ENCODE measurements around the gene ZCCHC18. TPM values are rescaled to one million over a fixed set of nuclear protein-coding genes. Genes with fewer than 3 reads are reported as not detected.
"Not testable (repeated sequence)": the region's sequence is repeated elsewhere in the genome, so short reads cannot be mapped to it uniquely, and the experiment has no call there.

Gene ZCCHC18
- total RNA-seq (2014; rRNA removed; shearing (Covaris generic)), result 0.60 TPM in 1 of 2 replicates, not detected in the other

- peak; percentile 5 for DNase-seq (ENCODE audit: low spot score)
Observed at GRCh38 chrX:104112326-104112951, at the start of gene ZCCHC18. TSS of gene ZCCHC18 (plus strand) at chrX:104112523. CDS start at chrX:104114112, 1,589 bp downstream.

- DNase-seq (ENCODE audit: low spot score), result not testable (repeated sequence)
Observed at GRCh38 chrX:104062636-104063035, 49.7 kb upstream of the ZCCHC18 start.

- not testable (repeated sequence) for DNase-seq (ENCODE audit: low spot score)
Observed at GRCh38 chrX:104075778-104076445, 36.4 kb upstream of the ZCCHC18 start, which contains the start of gene TMSB15C. TSS of gene TMSB15C (minus strand) at chrX:104076236.

GRCh38 chrX:104077854-104078253 is 34.5 kb upstream of the ZCCHC18 start:
- DNase-seq (ENCODE audit: low spot score), result not testable (repeated sequence)

- no peak for DNase-seq (ENCODE audit: low spot score)
Observed at GRCh38 chrX:104084063-104084462, 28.3 kb upstream of the ZCCHC18 start.

- DNase-seq (ENCODE audit: low spot score), result no peak
Observed at GRCh38 chrX:104084534-104085277, 27.6 kb upstream of the ZCCHC18 start.

GRCh38 chrX:104085477-104085876 is 26.8 kb upstream of the ZCCHC18 start:
- DNase-seq (ENCODE audit: low spot score), result no peak

GRCh38 chrX:104085919-104086318 is 26.4 kb upstream of the ZCCHC18 start:
- DNase-seq (ENCODE audit: low spot score), result no peak

- DNase-seq (ENCODE audit: low spot score), result peak; percentile 29
Observed at GRCh38 chrX:104098151-104098808, 14.0 kb upstream of the ZCCHC18 start.

- no peak for DNase-seq (ENCODE audit: low spot score)
Observed at GRCh38 chrX:104098919-104099318, 13.4 kb upstream of the ZCCHC18 start.

GRCh38 chrX:104104676-104105075 is 7.6 kb upstream of the ZCCHC18 start:
- no peak for DNase-seq (ENCODE audit: low spot score)

GRCh38 chrX:104105330-104106262 is 6.7 kb upstream of the ZCCHC18 start:
- DNase-seq (ENCODE audit: low spot score), result no peak

- no peak for DNase-seq (ENCODE audit: low spot score)
Observed at GRCh38 chrX:104108955-104109354, 3.4 kb upstream of the ZCCHC18 start.

GRCh38 chrX:104110491-104111240 is 1.7 kb upstream of the ZCCHC18 start:
- not testable (repeated sequence) for DNase-seq (ENCODE audit: low spot score)

GRCh38 chrX:104113222-104113965 is 1.1 kb downstream of the ZCCHC18 start:
- peak; percentile 29 for DNase-seq (ENCODE audit: low spot score)

- DNase-seq (ENCODE audit: low spot score), result no peak
Observed at GRCh38 chrX:104117759-104118158, 5.4 kb downstream of the ZCCHC18 start.

GRCh38 chrX:104118765-104119164 is 6.4 kb downstream of the ZCCHC18 start:
- DNase-seq (ENCODE audit: low spot score), result no peak

GRCh38 chrX:104122829-104123228 is 10.5 kb downstream of the ZCCHC18 start:
- no peak for DNase-seq (ENCODE audit: low spot score)

- no peak for DNase-seq (ENCODE audit: low spot score)
Observed at GRCh38 chrX:104126856-104127255, 14.5 kb downstream of the ZCCHC18 start.
